GM19395 (cell line): ENCODE measurements around the gene LY6G5C.
"Not testable (repeated sequence)": the region's sequence is repeated elsewhere in the genome, so short reads cannot be mapped to it uniquely, and the experiment has no call there.

Experiments
- ATAC-seq: cut with Tn5 transposase; IDR thresholded peaks from one replicate; pipeline ENCODE4 v1.9.1; 2021; ENCODE audit warnings: mild to moderate bottlenecking, moderate library complexity; ENCODE audit not compliant: unreplicated experiment

Gene LY6G5C

GRCh38 chr6:31715022-31715958 lies 34.4 kb upstream of the LY6G5C start, which contains the start of gene LY6G6D:
TSS of gene LY6G6D (plus strand) at chr6:31715348. CDS start at chr6:31715356, 8 bp downstream.
- no peak for ATAC-seq

- no peak for ATAC-seq
Measured at GRCh38 chr6:31713991-31714684, 33.3 kb upstream of the LY6G5C start.

DNA sequence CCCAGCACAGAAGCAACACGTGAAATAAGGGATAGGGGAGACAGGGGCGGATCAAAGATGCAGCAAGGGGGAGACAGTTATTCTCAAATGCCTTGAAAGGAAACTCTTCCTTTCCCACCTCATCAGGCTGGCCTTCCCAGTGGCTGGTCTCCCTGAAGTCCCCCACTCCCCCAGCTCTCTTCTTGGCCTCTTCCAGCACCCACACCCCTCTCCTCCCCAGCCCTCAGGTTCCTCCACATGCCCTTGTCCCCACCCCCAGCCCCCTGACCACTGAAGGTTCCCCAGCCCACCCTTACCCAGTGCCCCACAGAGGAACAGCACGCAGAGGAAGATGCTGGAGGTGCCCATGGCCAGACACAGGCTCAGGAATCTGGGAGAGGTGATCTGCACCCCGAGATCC lies 32.6 kb upstream of the LY6G5C start:
- ATAC-seq = no peak

DNA sequence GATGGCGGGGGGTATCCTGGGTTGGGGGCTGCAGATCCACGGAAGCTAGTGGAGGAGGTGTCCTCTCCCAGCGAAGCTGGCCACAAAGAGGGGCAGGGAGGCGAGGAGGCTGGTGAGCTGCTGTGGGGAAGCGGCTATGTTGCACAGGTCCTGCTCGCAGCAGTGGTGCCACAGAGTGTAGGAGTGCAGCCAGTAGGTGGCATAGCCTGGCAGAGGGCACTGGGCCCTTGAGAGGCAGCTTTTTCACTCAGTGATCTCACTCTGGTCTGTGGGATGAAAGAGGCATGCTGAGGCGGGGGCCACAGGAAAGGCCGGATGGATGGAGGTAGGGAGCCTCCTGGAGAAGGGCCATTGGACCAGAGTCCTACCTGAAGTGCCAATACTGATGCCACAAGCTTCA lies 31.4 kb upstream of the LY6G5C start:
- ATAC-seq = no peak

DNA sequence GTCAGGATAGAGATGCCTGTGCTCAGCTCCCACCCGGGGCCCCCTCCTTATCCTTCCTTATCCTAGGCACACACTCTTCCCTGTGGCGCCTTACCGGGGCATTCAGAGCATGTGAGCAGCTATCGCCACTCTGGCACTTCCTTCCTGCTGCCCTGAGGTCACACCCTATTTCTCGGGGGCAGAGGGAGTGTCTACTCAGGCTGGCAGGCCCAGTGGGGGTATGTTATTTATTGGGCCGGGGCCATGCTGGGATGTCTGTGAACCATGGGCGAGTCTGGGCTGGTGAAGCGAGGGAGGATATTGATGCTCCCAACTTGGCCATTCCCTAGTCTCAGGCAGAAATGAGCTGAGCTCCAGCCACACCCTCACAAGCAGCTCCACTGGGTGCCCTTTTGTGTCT lies 30.4 kb upstream of the LY6G5C start:
- no peak for ATAC-seq

- ATAC-seq = no peak
Measured at GRCh38 chr6:31710523-31711219, 29.8 kb upstream of the LY6G5C start.

GRCh38 chr6:31709157-31709556 lies 28.3 kb upstream of the LY6G5C start:
- ATAC-seq = not testable (repeated sequence)

GRCh38 chr6:31708224-31708623 lies 27.4 kb upstream of the LY6G5C start:
- no peak for ATAC-seq

GRCh38 chr6:31707701-31708100 lies 26.8 kb upstream of the LY6G5C start:
- no peak for ATAC-seq

DNA sequence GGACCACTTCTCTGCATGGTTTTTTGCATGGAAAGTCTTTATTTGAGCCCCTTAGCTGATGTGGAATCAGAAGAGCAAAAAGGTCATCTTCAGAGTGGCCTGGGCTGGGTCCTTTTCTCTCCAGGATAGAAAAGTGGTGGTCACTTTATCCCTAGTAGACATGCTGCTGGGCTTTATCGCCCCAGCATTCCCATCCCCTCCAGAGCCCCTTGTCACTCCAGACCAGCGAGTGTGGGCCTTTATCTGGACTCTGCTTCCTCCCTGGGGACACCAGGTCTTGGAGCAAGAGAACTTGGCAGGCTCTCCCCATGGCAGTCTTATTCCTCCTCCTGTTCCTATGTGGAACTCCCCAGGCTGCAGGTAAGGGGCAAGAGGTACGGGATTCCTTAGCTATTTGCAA lies 25.7 kb upstream of the LY6G5C start, which contains the start of gene LY6G6F:
Gene LY6G6F, plus strand, starts transcription at position 268 of the 400 bp plus-strand sequence. Its CDS starts 41 bp downstream, at position 309.
- ATAC-seq = no peak

DNA sequence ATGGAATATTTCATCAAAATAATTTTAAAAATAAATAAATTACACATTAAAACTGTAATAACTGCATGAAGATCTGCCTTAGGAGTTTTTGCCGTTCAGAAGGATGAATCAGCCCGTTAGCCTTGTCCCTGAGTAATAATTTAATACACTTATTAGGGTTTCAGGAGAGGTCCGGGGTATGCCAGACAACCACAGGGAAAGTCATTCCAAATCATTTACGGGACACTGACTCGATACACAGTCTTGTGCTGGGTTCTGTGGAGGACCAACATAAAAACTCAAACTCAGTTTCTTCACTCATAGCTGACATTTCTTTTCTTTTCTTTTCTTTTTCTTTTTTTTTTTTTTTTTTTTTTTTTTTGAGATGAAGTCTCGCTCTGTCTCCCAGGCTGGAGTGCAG lies 25.1 kb upstream of the LY6G5C start:
- ATAC-seq = no peak

GRCh38 chr6:31702819-31703716 lies 22.2 kb upstream of the LY6G5C start, which contains the start of gene ABHD16A:
TSS of gene ABHD16A (minus strand) at chr6:31703324. CDS start at chr6:31703281, 43 bp downstream.
- ATAC-seq = peak; percentile 87

GRCh38 chr6:31702405-31702818 lies 21.5 kb upstream of the LY6G5C start:
- ATAC-seq = peak; percentile 8

GRCh38 chr6:31701666-31702404 lies 21.0 kb upstream of the LY6G5C start:
- no peak for ATAC-seq

DNA sequence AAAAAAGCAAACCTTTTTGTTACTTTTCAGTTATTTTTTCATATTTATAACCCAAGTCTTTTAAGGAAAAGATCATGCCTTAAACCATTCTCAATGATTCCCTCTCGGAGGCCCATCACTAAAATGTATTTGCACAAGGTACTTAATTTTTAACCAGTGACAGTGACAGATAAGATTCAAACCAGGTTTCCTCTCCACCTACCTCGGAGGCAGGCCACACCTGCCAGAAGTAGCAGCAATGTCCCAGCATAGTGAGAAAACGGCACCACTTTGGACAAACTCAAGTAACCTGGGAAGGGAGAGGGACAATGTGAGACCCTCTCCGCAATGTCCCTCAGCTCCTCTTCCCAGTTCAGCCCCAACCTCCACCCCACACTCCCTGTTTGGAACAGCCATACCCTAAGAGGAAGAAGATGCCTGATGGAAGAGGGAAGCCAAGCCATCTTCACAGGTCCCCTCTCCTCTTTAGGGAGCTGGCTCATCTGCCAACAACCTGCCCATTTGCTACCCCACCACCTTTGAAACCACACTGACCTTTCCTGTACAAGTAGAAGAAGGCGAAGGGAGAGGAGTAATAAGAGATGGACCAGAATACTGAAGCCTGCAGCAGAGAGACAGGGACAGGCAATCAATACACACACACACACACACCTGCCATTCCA lies 20.0 kb upstream of the LY6G5C start:
- ATAC-seq = no peak

DNA sequence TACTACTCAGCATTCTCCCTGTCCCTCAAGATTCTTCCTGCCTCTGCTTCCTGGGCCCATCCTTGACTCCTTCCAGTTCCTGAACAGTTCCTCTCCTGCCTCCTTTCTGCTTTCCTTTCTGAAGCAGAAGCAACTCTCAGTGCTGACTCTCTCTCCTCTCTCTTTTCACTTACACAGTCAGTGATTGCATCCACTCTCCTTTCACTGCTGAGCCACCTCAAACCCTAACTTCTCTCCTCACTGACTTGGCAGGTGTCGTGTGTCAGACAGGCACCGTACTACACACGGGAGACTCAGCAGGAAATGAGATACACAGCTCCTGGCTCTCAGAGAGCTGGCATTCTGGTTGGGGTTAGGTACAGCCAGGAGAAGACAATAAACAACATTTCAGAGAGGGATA lies 16.7 kb upstream of the LY6G5C start:
- ATAC-seq = no peak

DNA sequence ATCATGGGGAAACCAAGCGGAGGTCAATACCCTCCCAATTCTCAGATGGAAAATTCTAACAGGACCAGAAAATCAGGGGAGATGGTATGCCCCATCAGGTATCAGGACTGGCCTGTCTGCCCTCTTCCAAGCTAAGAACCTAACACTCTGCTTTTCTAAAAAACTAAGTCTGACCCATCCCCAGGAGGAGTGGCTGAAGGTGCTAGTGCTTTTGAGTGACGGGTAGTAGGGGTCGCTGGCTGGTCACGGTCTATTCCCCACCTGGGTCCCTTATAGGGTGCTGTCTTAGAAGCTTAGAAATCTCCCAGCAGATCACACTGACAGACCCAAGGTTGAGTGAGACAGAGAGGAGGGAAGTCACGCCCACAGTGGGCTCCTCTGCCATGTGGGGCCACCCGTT lies 12.7 kb upstream of the LY6G5C start:
- no peak for ATAC-seq

- no peak for ATAC-seq
Measured at GRCh38 chr6:31692886-31693285, 12.0 kb upstream of the LY6G5C start.

GRCh38 chr6:31692353-31692752 lies 11.5 kb upstream of the LY6G5C start:
- ATAC-seq = no peak
